ENCODE data around the gene HMX1.

HMX1 gene

DNA sequence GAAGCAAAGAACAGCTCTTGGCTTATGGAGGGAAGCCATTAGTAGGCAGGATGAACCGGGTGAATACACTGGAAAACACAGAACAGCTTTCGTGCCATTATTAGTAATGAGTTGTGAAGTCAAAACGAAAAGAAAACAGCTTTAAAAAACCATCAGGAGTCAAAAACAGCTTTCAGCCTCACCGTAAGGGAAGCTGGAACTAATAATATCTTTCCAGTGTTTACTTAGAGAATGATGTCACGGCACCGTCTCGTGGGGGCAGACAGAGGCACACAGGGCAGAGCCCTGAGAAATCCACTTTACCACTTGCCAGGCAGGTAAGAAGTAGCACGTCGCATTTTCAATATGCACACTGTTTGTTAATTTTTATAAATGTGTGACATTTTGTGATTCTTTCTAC, 37.9 kb upstream of the HMX1 start:
- DNase-seq, result no peak

DNA sequence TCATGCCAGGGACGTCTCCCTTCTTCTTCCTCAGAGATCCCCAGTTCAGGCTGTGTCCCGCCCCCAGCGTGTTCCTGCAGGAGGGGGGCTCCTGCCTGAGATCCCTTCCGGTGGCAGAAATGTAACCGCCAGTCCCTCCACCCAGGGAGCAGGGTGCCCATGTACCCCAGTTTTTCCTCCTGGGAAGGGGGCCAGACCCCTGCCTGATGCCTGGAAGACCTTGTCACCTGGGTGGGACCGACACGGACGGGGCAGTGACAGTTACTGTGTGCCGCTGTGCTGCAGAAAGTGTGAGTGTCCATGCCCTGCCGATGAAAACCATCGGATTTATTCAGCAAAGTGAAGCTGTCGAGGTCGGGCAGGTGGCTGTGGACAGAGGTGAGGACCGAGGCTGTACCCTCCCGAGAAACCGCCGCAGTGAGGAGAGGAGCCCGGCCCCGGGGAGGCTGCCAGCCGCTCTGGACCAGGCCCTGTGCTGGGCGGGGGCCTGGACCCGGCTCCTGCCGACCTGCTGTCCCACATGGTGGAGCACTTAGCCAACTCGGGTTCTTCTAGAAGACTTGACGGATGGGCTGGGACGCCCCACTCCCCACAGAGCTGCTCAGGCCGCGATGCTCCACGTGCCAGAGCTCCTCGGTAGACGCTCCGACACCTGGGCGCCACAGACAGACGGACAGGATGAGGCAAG, 36.7 kb upstream of the HMX1 start:
- no peak for DNase-seq

DNA sequence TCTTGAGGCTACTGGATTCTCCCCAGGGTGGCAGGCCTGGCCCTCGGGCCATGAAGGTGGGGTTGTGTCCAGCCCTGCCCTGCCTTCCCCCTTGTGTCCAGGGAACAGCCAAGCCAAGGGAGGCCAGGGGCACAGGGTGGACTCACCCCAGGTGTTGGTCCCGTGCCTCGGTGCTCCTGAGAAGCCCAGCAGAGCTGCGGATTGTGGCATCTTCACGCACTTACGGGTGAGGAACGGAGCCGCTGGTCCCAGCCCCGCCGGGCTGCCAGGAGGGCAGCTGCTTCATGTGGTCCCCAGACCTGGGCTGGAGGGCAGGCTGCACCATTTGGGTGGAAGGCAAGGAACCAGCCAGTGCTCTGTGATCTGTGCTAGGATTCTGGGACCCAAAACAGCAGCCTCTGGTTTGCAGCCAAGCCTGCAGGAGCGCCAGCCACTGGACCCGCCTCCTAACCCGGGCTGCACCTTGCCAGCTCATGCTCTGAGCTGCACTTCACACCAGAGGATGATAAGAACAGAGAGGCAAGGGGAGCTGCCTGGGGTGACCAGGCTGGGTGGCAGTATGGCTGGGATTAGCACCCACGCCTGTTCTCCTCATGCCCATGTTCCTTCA, 36.1 kb upstream of the HMX1 start:
- DNase-seq, result no peak

DNA sequence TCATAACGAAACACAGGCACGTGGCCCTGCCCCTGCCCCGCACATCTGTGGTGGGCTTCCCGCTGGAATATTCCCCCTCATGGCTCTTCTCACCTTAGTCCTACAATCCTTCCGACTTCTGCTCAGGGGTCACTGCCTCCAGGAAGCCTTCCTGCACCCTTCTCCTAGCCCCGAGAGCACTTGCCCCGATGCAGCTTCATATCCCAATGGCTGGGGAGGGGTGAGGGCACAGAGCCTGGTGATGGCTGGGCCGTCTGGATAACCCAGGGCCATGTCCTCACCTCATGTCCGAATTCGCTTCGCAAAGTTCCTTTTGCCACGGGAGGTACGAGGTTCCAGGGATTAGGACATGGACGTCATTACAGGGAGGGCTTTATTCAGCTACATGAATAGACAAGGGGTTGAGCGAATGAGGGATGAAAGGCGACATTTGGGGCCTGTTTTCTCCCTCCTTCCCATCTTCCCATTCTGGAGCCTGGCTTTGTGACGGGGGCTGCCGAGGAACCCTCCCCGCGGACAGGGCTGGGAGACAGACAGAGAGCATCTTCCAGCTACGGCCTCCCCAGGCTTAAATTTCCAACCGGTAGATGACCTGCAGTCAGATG, 35.5 kb upstream of the HMX1 start:
- no peak for DNase-seq

DNA sequence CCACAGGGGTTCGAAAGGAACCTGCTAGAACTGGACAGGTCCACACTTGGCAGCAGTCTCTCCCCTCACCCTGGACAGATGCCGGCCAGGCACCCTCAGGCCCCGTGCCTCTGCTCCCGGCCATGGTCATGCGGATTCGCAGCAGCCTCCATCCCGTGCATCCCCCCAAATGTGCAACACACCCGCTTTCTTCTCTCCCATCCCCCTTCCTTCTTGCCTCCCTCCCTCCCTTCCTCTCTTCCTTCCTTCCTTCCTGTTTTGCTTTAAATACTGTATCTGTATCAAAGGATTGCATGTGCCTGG, 35.0 kb upstream of the HMX1 start:
- no peak for DNase-seq

DNA sequence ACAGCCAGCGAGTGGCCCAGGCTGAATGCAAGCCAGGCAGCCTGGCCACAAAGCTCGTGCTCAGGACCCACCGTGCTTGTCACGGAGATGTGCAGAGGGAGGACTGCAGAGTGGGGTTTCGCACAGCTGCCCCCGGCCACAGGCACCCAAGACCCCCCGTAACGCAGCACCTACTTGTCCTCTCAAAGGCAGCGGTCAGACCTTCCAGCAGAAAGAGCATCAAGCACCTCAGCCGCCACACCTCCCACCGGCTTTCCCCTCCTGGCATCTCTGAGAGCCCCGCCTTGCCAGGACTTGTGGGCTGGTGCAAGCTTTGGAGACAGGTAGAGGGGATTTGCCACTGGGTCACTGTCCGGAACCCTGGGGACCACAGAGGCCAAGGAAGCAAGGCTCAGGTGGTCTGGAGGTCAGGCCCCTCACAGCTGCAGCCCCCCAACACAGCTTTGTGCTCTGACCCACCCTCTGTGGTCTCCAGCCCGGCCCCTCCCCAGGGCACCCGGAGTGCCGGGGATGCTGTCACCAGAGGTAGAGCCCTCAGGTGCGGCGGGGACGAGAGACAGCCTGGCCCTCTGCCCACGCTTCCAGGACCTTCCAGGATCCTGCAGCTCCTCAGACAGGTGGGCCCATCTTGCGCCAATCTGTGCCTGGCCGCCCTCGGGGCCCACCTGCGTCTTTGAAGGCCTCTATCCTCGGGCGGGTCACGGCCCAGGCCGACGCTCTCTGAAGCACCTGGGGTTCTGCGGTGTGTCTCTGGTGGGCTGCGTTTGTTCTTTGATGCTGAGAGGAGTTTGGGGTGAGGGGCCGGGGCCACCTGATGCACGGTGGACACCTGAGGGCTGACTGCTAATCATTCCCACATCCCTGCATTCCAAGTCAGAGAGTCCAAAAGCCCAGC, 34.4 kb upstream of the HMX1 start:
- DNase-seq, result no peak

DNA sequence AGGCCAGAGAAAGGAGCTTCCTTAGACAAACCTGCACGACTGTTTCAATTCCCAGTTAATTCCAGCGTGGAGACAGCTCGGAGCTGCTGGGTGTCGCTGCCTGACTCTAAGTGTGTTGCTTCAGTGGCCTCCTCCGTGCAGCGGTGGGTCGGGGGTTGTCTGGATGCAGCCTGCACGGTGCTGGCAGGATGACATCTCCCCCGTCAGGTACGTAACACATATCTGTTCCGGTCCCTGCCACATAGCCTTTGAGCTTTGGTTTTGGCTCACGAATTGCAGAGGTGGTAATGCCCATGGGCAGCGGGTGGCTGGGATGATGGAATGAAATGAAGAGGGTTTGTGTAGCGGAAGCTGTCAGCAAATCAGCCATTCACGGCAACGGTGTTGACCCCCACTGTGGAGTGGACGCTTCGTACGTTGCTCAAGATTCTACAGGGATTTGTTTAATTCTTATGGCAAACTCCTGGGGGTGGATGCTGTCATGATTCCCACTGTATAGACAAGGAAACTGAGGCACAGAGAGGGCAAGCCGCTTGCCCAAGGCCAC, 33.7 kb upstream of the HMX1 start:
- no peak for DNase-seq

DNA sequence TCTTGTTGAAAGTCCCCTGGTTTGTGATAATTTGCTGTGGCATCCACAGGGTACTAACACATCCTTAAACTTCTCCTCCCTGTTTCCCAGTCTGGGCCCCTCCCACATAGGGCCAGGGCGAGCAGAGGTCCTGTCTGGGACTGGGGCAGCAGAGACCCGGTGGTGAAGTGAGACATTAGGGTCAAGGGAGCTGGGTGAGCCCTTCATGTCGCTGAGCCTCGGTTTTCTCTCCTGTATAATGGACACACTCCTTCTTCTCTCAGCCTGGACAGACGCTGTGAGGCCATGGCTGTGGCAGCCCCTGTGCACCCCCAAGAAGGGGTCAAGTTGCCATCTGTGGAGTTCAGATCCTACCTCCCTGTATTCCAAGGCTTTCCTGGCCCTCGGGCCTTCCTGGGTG, 33.0 kb upstream of the HMX1 start:
- no peak for DNase-seq

DNA sequence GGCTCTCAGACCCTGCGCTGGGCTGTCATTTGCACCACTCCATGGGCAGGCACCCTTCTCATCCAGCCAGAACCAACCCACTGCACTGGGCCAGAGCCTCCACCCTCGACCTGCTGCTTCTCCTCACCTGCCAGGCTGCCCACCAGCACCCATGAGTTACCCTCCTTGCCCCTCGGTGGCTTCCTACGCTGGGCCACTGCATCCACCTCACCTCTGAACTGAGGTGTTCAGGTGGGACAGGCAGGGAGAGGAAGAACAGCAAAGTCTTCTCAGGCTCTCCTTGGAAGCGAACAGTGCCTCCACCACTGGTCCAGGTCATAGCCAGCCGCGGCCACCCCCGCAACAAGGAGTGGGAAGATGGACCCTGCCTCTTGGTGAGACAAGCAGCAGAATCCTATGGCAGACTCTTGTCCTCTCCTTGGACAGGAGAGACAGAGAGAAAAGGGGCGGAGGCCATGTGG, 32.4 kb upstream of the HMX1 start:
- no peak for DNase-seq

DNA sequence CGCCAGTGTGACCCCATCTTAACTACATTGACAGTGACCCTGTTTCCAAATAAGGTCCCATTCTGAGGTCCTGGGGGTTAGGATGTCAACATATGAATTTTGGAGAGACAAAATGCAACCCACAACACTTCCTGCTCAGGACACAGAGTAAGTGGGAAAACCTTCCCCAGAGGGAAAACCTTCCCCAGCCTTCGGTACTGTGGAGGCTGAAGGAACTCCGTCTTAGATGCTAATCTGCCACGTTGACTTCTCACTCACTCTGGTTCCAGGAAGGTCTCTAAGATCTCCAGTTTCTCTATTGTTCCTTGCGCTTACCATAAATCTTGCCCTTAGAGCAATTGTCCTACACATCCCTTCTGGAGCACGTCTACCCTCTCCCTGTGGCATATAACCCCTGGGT, 29.7 kb upstream of the HMX1 start:
- DNase-seq, result no peak

DNA sequence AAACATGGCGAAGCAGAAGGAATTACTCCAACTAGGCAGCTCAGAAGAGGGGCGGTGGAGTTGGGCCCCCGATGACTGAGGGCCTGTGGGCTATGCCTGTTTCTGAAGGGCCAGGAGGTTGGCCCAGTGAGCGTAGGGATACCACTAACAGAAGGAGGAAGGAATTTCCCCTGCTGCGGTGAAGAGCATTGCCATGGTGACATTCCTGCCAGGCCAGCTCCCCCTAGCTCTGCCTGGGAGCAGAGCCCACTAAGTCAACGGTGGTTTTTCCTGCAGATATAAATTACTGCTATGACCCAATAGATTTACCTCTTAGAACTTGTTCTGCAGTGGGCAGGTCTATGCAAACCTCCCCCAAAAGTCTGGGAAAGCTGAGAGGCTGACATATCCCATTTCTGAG, 28.9 kb upstream of the HMX1 start:
- DNase-seq, result no peak

DNA sequence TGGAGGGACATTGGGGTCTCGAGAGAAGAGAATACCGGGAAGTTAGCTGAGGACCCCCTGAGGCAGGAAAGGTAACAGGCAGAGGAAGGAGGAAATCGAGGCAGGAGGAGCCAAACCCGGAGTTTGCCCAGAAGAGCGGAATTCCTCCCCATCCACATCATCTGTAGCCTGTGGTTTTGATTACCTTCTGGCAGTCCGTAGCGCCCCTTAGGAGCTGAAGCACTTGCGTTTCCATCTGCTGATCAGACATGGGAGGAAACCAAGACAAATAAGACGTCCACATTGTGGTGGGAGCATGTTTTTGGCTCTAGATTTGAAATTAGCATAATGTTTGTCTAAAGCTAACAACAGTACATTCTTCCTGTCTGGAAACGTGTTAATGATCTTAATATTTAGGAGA, 26.8 kb upstream of the HMX1 start:
- no peak for DNase-seq

DNA sequence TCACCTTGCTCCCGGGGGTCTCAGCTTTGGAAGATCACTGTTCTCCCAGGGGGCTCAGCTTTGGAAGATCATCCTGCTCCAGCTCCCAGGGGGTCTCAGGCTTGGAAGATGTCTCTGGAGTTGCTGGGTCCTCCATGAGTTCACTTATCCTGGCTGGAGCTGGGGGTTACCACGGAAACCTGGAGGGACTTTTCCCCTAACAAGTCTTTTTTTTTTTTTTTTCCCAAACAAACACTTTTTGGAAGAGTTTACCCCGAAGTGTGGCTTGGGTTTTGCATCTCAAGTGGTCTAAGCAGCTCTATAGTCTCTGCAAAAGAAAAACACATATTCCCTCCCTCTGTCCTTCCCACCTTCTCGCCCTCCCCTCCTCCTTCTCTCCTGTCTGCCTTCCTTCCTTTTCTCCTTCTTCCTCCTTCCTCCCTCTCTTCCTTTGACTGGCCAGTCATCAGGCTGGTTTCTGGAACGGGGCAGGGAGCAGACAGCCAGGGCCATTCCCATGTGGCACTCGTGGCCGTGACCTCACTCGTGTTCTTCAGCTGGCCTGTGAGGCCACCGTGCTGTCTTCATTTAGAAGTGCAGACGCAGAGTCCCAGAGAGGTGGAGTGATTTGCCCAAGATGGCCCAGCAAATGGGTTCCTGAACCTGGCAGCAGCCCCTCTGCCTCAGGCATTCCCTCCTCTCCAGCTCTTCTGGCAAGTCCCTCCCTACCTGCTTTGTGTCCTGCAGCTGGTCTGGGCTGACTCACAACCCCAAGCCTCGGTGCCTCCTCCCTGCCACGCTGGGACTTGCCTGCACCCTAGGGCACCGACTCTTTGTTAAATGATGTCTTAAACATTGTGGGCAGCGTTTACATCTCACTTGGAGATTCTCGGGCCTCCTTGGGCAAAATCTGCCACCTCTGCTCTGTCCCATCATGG, 25.9 kb upstream of the HMX1 start:
- no peak for DNase-seq

DNA sequence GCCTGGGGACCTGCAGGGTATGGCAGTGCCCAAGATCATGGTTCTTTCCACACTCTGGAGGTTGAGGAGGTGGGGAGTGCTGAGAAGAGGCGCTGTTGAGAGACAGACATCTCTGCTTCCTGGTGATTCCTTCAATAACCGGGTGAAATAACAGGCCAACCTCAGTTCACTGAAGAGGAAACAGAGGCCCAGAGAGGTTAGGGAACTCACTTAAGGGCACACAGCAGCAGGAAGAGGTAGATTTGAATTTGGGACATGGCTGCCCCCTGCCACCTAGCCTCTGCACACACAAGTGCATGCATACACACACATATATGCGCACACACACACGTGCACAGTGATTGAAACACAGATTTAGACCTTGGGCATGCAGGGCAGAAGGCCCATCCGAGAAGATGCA, 24.9 kb upstream of the HMX1 start:
- no peak for DNase-seq

DNA sequence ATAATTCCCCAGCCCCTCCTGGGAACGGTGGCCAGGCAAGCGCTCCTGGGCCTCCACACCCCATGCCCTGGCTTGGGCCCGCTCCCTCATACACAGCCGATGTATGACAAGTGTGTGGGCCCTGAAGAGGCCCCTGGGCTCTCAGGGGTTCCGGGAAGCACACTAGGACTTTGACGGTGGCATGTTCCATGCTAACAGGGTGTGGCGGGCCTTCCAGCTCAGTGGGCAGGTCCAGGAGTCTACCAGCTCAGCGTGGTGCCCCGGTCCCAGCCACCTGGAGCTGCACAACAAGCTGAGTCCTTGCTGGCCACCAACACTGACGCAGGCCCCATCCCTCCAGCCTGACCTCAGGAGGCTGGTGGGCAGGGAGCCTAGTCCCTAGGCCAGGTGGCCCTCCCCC, 24.4 kb upstream of the HMX1 start:
- DNase-seq, result no peak

DNA sequence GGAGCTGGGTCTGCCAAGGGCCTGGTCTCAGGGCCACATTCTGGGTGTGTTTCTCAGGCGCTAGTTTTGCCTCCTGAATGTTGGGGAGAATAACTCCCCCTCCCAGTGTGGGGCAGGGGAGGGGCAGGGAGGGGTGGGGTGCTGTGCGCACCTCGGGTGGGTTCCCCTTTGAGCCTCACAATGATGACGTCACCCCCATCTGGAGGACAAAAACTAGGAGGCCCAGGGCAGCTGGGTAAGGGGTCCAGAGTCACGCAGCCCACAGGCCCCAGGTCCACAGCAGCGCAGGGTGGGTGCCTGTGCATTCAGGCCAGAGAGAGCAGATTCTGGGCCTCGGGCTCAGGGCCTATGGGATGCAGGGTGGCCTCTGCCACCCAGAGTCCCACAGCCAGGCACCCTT, 23.7 kb upstream of the HMX1 start:
- no peak for DNase-seq

DNA sequence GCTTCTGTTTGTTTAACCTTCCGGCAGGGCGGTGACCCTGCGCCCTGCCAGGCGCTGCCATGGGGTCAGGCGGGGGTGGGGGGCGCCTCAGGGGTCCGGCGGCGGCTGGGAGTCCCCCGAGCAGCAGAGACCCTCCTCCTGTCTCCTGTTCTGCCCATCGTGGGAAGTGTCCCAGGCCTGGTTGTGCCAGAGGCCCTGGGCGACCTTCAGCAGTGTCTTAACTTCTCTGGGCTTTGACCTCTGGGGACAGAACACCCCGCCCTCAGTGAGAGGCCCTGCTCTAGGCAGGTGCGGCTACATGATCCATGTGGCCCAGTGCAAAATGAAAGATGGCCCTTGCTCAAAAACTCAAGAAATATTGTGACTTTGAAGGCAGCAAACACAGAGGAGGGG, 22.8 kb upstream of the HMX1 start:
- DNase-seq, result no peak

DNA sequence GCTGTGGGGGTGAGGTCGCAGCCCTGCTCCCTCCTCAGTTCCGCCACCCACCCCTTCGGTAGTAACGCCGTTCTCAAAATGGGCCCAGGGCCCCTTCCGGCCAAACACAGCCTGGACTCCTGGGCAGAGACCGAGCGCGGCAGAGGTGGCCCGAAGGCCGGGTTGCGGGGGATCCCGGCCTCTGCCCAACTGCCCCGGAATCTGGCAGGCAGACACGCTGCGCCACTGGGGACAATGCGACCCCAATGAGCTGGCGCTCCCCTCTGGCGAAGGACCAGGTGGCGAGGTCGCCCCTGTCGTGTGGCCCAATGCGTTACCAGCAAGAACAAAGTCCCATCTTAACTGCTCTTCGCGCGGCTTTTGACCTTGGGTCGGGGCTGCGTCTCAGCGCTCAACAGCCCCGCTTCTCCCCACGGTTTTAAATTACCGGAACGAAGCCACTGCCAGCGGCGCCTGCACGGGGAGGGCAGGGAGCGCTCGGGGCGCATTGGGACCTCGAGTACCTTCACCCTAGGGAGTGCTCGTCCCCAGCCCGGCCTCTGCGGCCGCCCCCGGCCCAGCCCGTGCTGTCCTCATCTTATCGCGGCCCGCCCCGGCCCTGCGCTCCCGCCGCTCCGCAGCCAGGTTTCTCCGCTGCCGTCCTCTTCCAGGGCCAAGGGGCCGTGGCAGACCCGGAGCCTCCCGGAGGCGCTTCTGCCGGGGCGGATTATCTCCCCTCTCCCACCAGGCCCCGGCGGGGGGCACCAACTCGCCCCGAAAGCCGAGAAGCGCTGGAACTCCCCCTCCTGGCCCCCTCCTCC, 22.2 kb upstream of the HMX1 start:
- DNase-seq, result no peak

DNA sequence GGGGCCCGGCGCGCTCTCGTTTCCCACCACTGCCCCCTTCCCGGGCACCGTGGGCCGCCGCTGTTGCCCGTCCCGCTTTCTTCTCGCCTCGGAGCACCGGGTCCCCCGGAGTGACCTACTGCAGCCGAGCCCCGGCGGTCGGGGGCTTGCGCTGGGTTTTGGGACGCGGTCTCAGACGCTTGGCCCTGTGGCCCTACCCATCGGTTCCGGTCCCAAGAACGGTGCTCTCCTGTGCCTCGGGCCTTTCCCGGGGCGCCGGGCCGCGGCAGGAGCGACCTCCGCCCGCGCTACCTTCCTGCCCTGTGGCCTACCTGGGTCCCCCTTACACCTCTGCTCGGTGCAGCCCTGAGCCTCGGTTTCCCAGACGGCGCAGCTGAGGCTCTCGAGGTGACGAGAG, 21.6 kb upstream of the HMX1 start:
- no peak for DNase-seq

DNA sequence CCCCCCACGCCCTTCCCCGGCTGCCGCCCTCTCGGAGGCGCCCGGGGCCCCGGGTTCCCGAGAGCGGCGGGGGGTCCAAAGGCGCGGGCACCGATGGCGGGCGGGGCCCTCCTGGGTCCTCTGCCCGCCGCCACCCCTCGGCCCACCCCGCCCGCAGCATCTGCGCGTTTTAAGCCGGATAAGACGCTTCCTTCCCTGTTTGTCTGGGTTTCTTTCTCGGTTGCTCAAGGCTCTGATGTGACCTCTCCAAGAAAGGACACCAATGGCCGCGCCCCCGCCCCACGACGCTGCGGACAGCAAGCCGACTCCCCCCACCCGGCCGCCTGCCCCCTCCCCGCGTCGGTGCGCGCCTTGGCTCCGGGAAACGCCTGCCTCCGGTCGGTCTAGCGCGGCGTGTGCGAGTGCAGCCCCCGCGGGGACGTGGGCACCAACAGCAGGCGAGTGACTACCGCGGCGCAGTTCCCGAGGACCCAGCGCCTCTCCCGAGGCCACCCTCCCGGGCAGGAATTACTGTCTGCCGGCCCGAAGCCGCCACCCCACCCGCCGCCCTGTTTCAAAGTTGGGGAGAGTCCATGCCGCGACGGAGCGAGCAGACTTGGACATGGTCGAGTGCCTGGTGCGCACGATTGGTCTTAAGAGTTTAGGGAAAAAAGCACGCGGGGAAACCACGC, 21.1 kb upstream of the HMX1 start:
- no peak for DNase-seq
